ENCODE results near the gene WDTC1. TPM values are rescaled to one million over a fixed set of nuclear protein-coding genes. Genes with fewer than 3 reads are reported as not detected.

WDTC1 gene
- total and polyA plus RNA-seq, 2 donors: 10.8 to 19.2 TPM

- no peak overlapping the region for H3K27ac ChIP-seq (ENCODE audit: low read depth in 1 of 2, low read length in 1 of 2)
- no peak overlapping the region for H3K4me3 ChIP-seq (ENCODE audit: low read length in 2 of 2)
- 98% methylated on average over 8 of the region's 8 CpGs for WGBS
- H3K9me3 ChIP-seq (ENCODE audit: control insufficient read depth in 2 of 2, insufficient read depth in 1 of 2, low read length in 1 of 2): no peaks in the 10 kb centered on the region
- peaks cover 55 to 64% of the 10 kb centered on the region in 2 donors for H3K36me3 ChIP-seq (ENCODE audit: control insufficient read depth in 2 of 2, insufficient read depth in 2 of 2, low read length in 1 of 2)
- DNase-seq (ENCODE audit: low read depth in 6 of 9, low spot score in 9 of 9): no peak
- H3K27me3 ChIP-seq (ENCODE audit: control insufficient read depth in 2 of 2, insufficient read depth in 1 of 2, low read length in 1 of 2): no peaks in the 10 kb centered on the region
- peaks cover 0 to 14% of the 10 kb centered on the region in 2 donors for H3K4me1 ChIP-seq (ENCODE audit: control insufficient read depth in 2 of 2, insufficient read depth in 2 of 2, low read length in 2 of 2)
Measured at GRCh38 chr1:27293915-27294314, 59.5 kb downstream of the WDTC1 start.

DNA sequence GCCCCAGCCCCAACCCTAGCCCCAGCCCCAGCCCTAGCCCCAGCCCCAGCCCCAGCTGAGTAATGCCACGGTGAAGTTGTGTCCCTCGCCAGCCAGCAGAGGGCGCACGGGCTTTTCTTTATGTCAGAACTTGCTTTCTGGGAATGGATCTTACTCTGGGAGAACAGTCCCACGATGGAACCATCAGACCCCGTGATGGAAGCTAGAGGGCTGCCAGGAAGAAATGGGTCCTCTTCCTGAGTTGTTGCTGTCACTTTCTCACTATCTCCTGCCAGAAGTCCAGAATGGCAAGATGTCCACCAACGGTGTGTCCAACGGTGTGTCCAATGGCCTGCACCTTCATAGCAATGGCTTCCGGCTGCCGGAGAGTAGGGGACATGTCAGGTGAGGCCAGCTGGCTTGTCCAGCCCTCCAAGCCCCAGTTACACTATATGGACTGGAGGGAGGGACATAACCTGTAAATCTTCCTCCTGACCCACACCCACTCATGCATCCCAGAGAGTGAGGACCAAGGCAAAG lies 62.4 kb downstream of the WDTC1 start:
- peaks cover 0 to 34% of the 10 kb centered on the region in 2 donors for H3K4me1 ChIP-seq (ENCODE audit: control insufficient read depth in 2 of 2, insufficient read depth in 2 of 2, low read length in 2 of 2)
- H3K27me3 ChIP-seq (ENCODE audit: control insufficient read depth in 2 of 2, insufficient read depth in 1 of 2, low read length in 1 of 2): no peaks in the 10 kb centered on the region
- H3K4me3 ChIP-seq (ENCODE audit: low read length in 2 of 2): no peak overlapping the region
- no peak overlapping the region for H3K27ac ChIP-seq (ENCODE audit: low read depth in 1 of 2, low read length in 1 of 2)
- no peaks in the 10 kb centered on the region for H3K9me3 ChIP-seq (ENCODE audit: control insufficient read depth in 2 of 2, insufficient read depth in 1 of 2, low read length in 1 of 2)
- 43% methylated on average over 10 of the region's 10 CpGs for WGBS
- DNase-seq (ENCODE audit: low read depth in 6 of 9, low spot score in 9 of 9): peak in 5 of 9 donors; percentile 42 to 63 (median 52)
- peaks cover 70 to 77% of the 10 kb centered on the region in 2 donors for H3K36me3 ChIP-seq (ENCODE audit: control insufficient read depth in 2 of 2, insufficient read depth in 2 of 2, low read length in 1 of 2)

- Histone ChIP-seq H3K9me3 (ENCODE audit: control insufficient read depth in 2 of 2, insufficient read depth in 1 of 2, low read length in 1 of 2) (no peaks in the 10 kb centered on the region), H3K4me1 (ENCODE audit: control insufficient read depth in 2 of 2, insufficient read depth in 2 of 2, low read length in 2 of 2) (peaks cover 0 to 34% of the 10 kb centered on the region in 2 donors), H3K27me3 (ENCODE audit: control insufficient read depth in 2 of 2, insufficient read depth in 1 of 2, low read length in 1 of 2) (no peaks in the 10 kb centered on the region), H3K4me3 (ENCODE audit: low read length in 2 of 2) (no peak overlapping the region), H3K27ac (ENCODE audit: low read depth in 1 of 2, low read length in 1 of 2) (no peak overlapping the region), H3K36me3 (ENCODE audit: control insufficient read depth in 2 of 2, insufficient read depth in 2 of 2, low read length in 1 of 2) (peaks cover 67 to 75% of the 10 kb centered on the region in 2 donors)
- DNase-seq (ENCODE audit: low read depth in 6 of 9, low spot score in 9 of 9): no peak
- 98% methylated on average over 3 of the region's 3 CpGs for WGBS
Measured at GRCh38 chr1:27297903-27298302, 63.5 kb downstream of the WDTC1 start.

GRCh38 chr1:27298632-27299384 lies 64.4 kb downstream of the WDTC1 start:
- Histone ChIP-seq H3K9me3 (ENCODE audit: control insufficient read depth in 2 of 2, insufficient read depth in 1 of 2, low read length in 1 of 2) (no peaks in the 10 kb centered on the region), H3K27ac (ENCODE audit: low read depth in 1 of 2, low read length in 1 of 2) (peak overlapping the region; percentile 1 to 20), H3K27me3 (ENCODE audit: control insufficient read depth in 2 of 2, insufficient read depth in 1 of 2, low read length in 1 of 2) (no peaks in the 10 kb centered on the region), H3K4me1 (ENCODE audit: control insufficient read depth in 2 of 2, insufficient read depth in 2 of 2, low read length in 2 of 2) (peaks cover 0 to 34% of the 10 kb centered on the region in 2 donors), H3K4me3 (ENCODE audit: low read length in 2 of 2) (no peak overlapping the region), H3K36me3 (ENCODE audit: control insufficient read depth in 2 of 2, insufficient read depth in 2 of 2, low read length in 1 of 2) (peaks cover 69 to 72% of the 10 kb centered on the region in 2 donors)
- DNase-seq (ENCODE audit: low read depth in 6 of 9, low spot score in 9 of 9): no peak
- WGBS: 96% methylated on average over 8 of the region's 8 CpGs

DNA sequence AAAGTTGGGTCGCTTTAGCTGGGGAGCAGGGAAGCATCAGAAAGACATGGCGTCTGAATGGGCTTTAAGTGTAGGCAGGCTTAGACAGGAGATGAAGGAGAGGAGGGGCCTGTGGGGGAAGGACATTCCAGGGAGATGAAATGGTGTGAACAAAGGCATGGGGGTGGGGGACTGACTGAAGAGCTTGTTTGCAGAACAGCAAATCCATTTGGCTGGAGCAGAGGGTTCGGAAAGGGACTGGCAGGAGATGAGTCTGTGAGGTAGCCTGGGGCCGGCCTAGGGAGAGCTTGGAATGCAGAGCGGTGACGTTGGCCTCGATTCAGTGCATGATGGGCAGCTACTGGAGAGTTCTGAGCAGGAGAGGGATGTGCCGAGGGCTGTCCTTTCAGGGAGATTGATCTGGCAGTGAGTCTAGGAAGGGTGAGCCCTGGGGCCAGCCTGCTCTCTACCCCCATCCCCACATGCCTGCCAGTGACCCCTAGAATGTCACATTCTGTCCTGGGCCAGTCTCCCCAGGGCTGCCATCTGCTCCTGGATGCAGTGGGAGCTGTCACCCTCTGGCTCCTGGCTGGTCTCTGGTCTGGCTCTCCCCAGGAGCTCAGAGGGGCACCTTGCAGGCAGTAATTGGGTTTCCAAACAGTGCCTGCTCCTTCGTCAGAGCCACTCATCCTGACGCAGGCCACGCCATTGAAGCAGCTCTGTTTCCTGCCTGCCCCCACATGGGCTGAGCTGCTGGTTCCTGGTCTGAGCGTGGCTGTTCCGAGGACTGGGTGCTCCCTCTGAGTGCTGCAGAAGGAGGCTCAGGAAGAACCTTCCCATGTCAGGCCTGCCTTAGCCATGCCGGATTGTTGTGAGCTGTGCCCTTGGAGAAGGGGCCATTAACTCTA lies 65.2 kb downstream of the WDTC1 start:
- Histone ChIP-seq H3K36me3 (ENCODE audit: control insufficient read depth in 2 of 2, insufficient read depth in 2 of 2, low read length in 1 of 2) (peaks cover 68 to 69% of the 10 kb centered on the region in 2 donors), H3K4me3 (ENCODE audit: low read length in 2 of 2) (no peak overlapping the region), H3K27me3 (ENCODE audit: control insufficient read depth in 2 of 2, insufficient read depth in 1 of 2, low read length in 1 of 2) (no peaks in the 10 kb centered on the region), H3K4me1 (ENCODE audit: control insufficient read depth in 2 of 2, insufficient read depth in 2 of 2, low read length in 2 of 2) (peaks cover 0 to 34% of the 10 kb centered on the region in 2 donors), H3K27ac (ENCODE audit: low read depth in 1 of 2, low read length in 1 of 2) (peak overlapping the region; percentile 71 to 81), H3K9me3 (ENCODE audit: control insufficient read depth in 2 of 2, insufficient read depth in 1 of 2, low read length in 1 of 2) (no peaks in the 10 kb centered on the region)
- peak in 1 of 9 donors; percentile 14 for DNase-seq (ENCODE audit: low read depth in 6 of 9, low spot score in 9 of 9)
- 93% methylated on average over 14 of the region's 14 CpGs for WGBS

DNA sequence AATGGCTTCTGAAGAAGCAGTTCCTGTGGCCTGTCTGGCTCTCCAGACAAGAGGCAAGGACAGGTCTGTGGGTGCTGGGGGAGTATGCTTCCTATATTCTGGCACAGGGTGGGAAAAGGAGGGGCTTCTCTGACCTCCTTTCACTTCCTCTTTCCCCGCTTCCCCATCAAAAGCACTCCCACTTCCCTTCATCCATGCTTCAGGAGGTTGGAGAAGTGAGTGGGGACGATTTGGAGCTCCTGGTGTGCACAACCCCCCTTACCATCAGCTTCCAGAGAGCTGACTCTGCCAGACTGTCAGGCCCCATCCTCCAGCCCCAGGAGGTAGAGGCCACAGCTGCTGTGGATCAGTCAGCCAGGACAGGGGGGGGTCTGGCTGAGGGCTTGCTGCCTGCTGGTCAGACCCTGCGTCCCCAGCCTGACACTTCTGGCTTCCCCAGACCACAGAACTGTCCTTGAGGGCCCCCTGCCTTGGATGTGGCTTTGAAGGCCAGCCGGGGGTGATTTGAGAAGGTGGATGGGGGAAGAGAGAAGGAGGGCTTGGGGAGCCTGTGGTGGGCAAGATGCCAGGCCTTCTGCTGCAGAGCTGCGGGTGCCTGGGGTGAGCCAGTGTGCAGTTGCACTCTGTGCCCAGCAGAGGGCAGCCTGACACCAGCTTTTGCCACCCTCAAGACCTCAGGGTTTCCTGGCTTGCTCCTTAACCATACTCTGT lies 66.1 kb downstream of the WDTC1 start:
- Histone ChIP-seq H3K27me3 (ENCODE audit: control insufficient read depth in 2 of 2, insufficient read depth in 1 of 2, low read length in 1 of 2) (no peaks in the 10 kb centered on the region), H3K4me3 (ENCODE audit: low read length in 2 of 2) (no peak overlapping the region), H3K27ac (ENCODE audit: low read depth in 1 of 2, low read length in 1 of 2) (peak overlapping the region; percentile 58 to 71), H3K9me3 (ENCODE audit: control insufficient read depth in 2 of 2, insufficient read depth in 1 of 2, low read length in 1 of 2) (no peaks in the 10 kb centered on the region), H3K36me3 (ENCODE audit: control insufficient read depth in 2 of 2, insufficient read depth in 2 of 2, low read length in 1 of 2) (peaks cover 73 to 74% of the 10 kb centered on the region in 2 donors), H3K4me1 (ENCODE audit: control insufficient read depth in 2 of 2, insufficient read depth in 2 of 2, low read length in 2 of 2) (peaks cover 0 to 34% of the 10 kb centered on the region in 2 donors)
- peak; percentile 68 to 93 (median 79) for DNase-seq (ENCODE audit: low read depth in 6 of 9, low spot score in 9 of 9)
- 50% methylated on average over 5 of the region's 5 CpGs for WGBS

DNA sequence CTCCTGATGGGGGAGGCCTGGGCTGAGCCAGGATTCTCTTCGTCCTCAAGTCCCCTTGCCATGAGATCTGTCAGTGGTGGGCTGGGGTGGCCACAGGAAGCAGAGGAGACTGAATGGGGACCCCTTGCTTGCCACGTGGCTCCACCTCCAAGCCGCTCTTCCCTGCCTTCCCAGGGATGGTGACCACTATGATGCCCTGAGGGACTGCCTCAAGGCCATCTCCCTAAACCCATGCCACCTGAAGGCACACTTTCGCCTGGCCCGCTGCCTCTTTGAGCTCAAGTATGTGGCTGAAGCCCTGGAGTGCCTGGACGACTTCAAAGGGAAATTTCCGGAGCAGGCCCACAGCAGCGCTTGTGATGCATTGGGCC lies 66.6 kb downstream of the WDTC1 start:
- no peak overlapping the region for H3K4me3 ChIP-seq (ENCODE audit: low read length in 2 of 2)
- H3K27me3 ChIP-seq (ENCODE audit: control insufficient read depth in 2 of 2, insufficient read depth in 1 of 2, low read length in 1 of 2): no peaks in the 10 kb centered on the region
- no peak for DNase-seq (ENCODE audit: low read depth in 6 of 9, low spot score in 9 of 9)
- 84% methylated on average over 8 of the region's 8 CpGs for WGBS
- peaks cover 0 to 32% of the 10 kb centered on the region in 2 donors for H3K4me1 ChIP-seq (ENCODE audit: control insufficient read depth in 2 of 2, insufficient read depth in 2 of 2, low read length in 2 of 2)
- no peaks in the 10 kb centered on the region for H3K9me3 ChIP-seq (ENCODE audit: control insufficient read depth in 2 of 2, insufficient read depth in 1 of 2, low read length in 1 of 2)
- no peak overlapping the region for H3K27ac ChIP-seq (ENCODE audit: low read depth in 1 of 2, low read length in 1 of 2)
- H3K36me3 ChIP-seq (ENCODE audit: control insufficient read depth in 2 of 2, insufficient read depth in 2 of 2, low read length in 1 of 2): peaks cover 76 to 77% of the 10 kb centered on the region in 2 donors

- 96% methylated on average over 10 of the region's 10 CpGs for WGBS
- no peak overlapping the region for H3K4me3 ChIP-seq (ENCODE audit: low read length in 2 of 2)
- H3K27ac ChIP-seq (ENCODE audit: low read depth in 1 of 2, low read length in 1 of 2): no peak overlapping the region
- no peaks in the 10 kb centered on the region for H3K27me3 ChIP-seq (ENCODE audit: control insufficient read depth in 2 of 2, insufficient read depth in 1 of 2, low read length in 1 of 2)
- H3K4me1 ChIP-seq (ENCODE audit: control insufficient read depth in 2 of 2, insufficient read depth in 2 of 2, low read length in 2 of 2): peaks cover 0 to 33% of the 10 kb centered on the region in 2 donors
- DNase-seq (ENCODE audit: low read depth in 6 of 9, low spot score in 9 of 9): no peak
- peaks cover 77 to 80% of the 10 kb centered on the region in 2 donors for H3K36me3 ChIP-seq (ENCODE audit: control insufficient read depth in 2 of 2, insufficient read depth in 2 of 2, low read length in 1 of 2)
- no peaks in the 10 kb centered on the region for H3K9me3 ChIP-seq (ENCODE audit: control insufficient read depth in 2 of 2, insufficient read depth in 1 of 2, low read length in 1 of 2)
Measured at GRCh38 chr1:27301582-27302199, 67.3 kb downstream of the WDTC1 start.
